Measurements from ENCODE around the gene KCNN1.
A peak's percentile ranks its signal among the peaks of the same experiment; 100 is the strongest.
"Not testable (repeated sequence)": the region's sequence is repeated elsewhere in the genome, so short reads cannot be mapped to it uniquely, and the experiment has no call there.

Gene KCNN1

DNA sequence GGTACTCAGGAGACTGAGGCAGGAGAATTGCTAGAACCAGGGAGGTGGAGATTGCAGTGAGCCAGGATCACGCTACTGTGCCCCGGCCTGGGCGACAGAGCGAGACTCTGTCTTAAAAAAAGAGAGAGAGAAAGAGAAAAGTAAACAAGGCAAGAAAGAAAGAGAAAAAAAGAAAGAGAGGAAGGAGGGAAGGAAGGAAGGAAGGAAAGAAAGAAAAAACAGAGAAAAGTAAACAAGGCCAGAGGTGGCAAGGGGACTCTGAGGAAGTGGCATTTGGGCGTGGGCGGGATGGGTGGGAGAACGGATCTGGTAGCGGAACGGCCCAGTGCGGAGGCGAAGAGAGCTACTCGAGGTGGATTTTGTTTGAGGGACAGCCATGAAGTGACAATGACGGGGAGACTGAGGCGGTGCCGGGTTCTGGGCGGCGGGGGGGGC is 33.6 kb downstream of the KCNN1 start:
- Mint-ChIP-seq H3K27ac (peak overlapping the region; percentile 92), H3K4me3 (peak overlapping the region; percentile 70), H3K36me3 (peaks cover 51% of the 10 kb centered on the region), H3K4me1 (peaks cover 16% of the 10 kb centered on the region), H3K9me3 (no peaks in the 10 kb centered on the region)
- DNase-seq (ENCODE audit: low spot score in 2 of 2) (no peak), ATAC-seq (no peak)

DNA sequence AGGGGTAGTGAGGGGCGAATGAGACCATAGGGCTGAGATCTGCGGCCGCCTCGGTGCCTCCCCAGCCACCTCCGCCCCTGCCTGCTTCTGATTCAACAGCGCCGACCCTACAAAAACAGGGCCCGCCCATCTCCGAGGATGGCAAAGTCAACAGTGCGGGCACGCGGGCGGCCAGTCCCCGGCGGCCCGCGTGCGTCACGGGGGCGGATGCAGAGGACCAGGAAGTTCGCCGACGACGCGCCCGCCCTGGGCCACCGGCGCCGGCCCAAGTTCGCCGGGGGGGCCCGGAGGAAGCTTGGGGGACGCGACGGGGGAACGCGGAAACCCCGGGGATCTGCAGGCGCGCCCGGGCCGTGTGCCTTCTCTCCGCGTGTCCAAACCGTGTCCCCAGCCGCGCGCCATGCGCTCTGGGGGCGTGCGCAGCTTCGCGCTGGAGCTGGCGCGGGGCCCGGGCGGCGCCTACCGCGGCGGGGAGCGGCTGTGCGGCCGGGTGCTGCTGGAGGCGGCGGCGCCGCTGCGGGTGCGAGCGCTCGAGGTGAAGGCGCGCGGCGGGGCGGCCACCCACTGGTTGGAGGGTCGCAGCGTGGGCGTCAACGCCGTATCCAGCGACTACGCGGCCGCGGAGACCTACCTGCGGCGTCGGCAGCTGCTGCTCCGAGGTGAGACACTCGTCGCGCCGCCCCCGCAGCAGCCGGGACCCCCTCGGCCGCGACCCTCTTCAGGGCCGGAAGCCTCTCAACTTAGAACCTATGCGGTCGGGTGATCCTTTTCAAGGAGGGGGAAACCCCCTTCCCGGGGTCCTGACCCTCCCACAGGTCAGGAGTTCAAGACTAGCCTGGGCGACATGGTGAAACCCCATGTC is 34.2 kb downstream of the KCNN1 start:
- ATAC-seq = peak; percentile 92
- peaks cover 54% of the 10 kb centered on the region for H3K36me3 Mint-ChIP-seq
- H3K27ac Mint-ChIP-seq = peak overlapping the region; percentile 92

DNA sequence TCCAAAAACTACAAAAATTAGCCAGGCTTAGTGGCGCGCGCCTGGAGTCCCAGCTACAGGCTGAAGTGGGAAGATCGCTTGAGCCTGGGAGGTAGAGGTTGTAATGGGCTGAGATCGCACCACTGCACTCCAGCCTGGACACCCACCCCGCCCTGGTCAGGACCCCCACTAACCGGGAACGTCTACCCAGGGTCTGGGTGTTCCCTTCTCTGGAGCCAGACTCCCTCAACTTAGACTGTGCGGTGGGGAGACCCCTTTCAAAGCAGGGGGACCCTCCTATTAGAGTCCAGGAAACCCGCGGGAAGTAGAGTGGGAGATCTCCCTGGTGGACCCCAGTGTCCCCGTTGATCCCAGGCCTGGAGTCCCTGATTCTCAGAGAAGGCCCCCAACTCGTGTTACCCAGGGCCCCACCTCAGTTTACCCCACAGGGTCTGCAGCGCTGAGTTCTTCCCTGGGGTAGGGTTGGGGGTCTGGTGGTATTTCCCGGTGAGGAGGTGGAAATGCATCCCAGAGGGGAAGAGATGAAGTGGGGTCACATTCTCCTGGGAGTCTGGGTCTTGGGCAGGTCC is 35.0 kb downstream of the KCNN1 start:
- Mint-ChIP-seq H3K4me3 (peak overlapping the region; percentile 70), H3K4me1 (peaks cover 17% of the 10 kb centered on the region), H3K27ac (peak overlapping the region; percentile 92), H3K36me3 (peaks cover 61% of the 10 kb centered on the region), H3K9me3 (no peaks in the 10 kb centered on the region)
- DNase-seq (ENCODE audit: low spot score in 2 of 2) (no peak), ATAC-seq (no peak)

More for the DNA sequence above, 34.2 kb downstream of the KCNN1 start:
- H3K4me3 Mint-ChIP-seq = peak overlapping the region; percentile 70
- no peaks in the 10 kb centered on the region for H3K9me3 Mint-ChIP-seq
- peaks cover 16% of the 10 kb centered on the region for H3K4me1 Mint-ChIP-seq
- DNase-seq (ENCODE audit: low spot score in 2 of 2) = peak; percentile 86 to 93

DNA sequence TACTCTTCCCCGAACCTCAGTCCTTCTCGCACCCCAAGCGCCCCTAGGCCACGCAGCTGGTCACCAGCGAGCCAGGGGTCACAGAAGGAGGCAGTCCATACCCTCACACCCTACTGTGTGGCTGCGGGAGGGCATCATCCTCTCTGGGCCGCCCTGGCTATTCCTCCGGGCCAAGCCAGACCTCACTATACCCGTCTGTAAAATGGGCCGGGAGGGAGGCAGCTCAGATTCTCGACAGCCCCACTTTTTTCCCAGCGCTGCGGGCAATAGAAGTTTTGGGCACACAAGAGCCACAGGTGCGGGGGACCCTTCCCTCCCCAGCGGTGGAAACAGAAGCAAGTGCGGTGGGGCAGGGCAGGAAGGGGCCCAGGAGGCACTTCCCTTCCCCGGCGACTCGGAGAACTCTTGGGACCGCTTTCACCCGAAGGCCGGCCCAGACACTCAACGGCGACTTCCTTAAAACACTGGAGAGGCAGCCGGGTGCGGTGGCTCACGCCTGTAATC is 35.5 kb downstream of the KCNN1 start:
- ATAC-seq (no peak), DNase-seq (ENCODE audit: low spot score in 2 of 2) (no peak)
- Mint-ChIP-seq H3K9me3 (no peaks in the 10 kb centered on the region), H3K36me3 (peaks cover 66% of the 10 kb centered on the region), H3K4me1 (peaks cover 19% of the 10 kb centered on the region), H3K4me3 (peak overlapping the region; percentile 70), H3K27ac (peak overlapping the region; percentile 92)

GRCh38 chr19:18005750-18006149 is 38.8 kb downstream of the KCNN1 start:
- H3K4me3 Mint-ChIP-seq, ATAC-seq: not testable (repeated sequence)
- H3K4me1 Mint-ChIP-seq = peaks cover 24% of the 10 kb centered on the region

GRCh38 chr19:18007044-18007916 is 40.4 kb downstream of the KCNN1 start:
- Mint-ChIP-seq H3K9me3 (no peaks in the 10 kb centered on the region), H3K36me3 (peaks cover 89% of the 10 kb centered on the region), H3K4me1 (peaks cover 24% of the 10 kb centered on the region), H3K27ac (peak overlapping the region; percentile 85), H3K4me3 (peak overlapping the region; percentile 84)
- ATAC-seq (peak; percentile 81), DNase-seq (ENCODE audit: low spot score in 2 of 2) (peak; percentile 86 to 89)

More at GRCh38 chr19:18005750-18006149, 38.8 kb downstream of the KCNN1 start:
- not testable (repeated sequence) for DNase-seq (ENCODE audit: low spot score in 2 of 2); H3K9me3 Mint-ChIP-seq; H3K27ac Mint-ChIP-seq
- peaks cover 84% of the 10 kb centered on the region for H3K36me3 Mint-ChIP-seq

- peaks cover 30% of the 10 kb centered on the region for H3K4me1 Mint-ChIP-seq
- ATAC-seq (peak; percentile 83), DNase-seq (ENCODE audit: low spot score in 2 of 2) (peak; percentile 68 to 86)
- H3K9me3 Mint-ChIP-seq = no peaks in the 10 kb centered on the region
- H3K36me3 Mint-ChIP-seq = peaks cover 89% of the 10 kb centered on the region
- H3K4me3 Mint-ChIP-seq = peak within 1 kb of the TSS; percentile 84
- peak within 1 kb of the TSS; percentile 85 for H3K27ac Mint-ChIP-seq
These were observed 41.2 kb downstream of the KCNN1 start, which contains the start of gene ARRDC2 for GRCh38 chr19:18007917-18008673. ARRDC2 (plus strand) TSS chr19:18008170; CDS start chr19:18008311, 141 bp downstream.

DNA sequence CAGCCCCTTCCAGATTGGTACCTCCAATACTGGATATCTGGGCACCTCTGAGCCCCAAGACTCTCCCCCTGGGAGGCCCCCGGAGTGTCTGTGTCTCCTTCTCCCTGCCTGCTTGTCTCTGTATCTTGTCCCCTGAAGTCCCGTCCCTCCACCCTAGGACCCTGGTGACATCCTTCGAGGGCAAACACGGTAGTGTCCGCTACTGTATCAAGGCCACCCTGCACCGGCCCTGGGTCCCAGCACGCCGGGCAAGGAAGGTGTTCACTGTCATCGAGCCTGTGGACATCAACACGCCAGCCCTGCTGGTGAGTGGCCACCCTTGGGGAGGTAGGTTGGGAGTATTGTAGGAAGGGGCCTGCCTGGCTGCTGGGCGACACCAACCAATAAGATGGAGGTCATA is 41.9 kb downstream of the KCNN1 start:
- peak overlapping the region; percentile 60 for H3K27ac Mint-ChIP-seq
- peak overlapping the region; percentile 84 for H3K4me3 Mint-ChIP-seq
- ATAC-seq (no peak), DNase-seq (ENCODE audit: low spot score in 2 of 2) (no peak)
- H3K36me3 Mint-ChIP-seq = peaks cover 89% of the 10 kb centered on the region
- H3K4me1 Mint-ChIP-seq = peaks cover 37% of the 10 kb centered on the region
- H3K9me3 Mint-ChIP-seq = no peaks in the 10 kb centered on the region

DNA sequence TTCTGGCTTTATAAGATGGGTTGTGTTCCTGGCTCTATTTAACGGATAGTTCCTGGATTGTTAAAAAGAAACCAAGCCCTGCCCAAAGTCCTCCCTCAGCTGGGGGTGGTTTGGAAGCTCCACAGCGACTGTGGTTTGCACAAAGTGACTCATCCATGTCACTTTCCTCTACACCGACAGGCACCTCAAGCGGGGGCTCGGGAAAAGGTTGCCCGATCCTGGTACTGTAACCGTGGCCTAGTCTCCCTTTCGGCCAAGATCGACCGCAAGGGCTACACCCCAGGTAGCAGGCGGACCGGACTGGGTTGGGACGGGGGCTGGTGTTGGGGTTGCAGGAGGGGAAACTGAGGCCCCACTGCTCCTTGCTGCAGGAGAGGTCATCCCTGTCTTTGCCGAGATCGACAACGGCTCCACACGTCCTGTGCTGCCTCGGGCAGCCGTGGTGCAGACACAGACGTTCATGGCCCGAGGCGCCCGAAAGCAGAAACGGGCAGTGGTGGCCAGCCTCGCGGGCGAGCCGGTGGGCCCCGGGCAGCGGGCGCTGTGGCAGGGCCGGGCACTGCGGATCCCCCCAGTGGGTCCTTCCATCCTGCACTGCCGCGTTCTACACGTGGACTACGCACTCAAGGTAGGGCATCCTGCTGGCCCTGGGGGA is 42.6 kb downstream of the KCNN1 start:
- DNase-seq (ENCODE audit: low spot score in 2 of 2) (no peak), ATAC-seq (no peak)

DNA sequence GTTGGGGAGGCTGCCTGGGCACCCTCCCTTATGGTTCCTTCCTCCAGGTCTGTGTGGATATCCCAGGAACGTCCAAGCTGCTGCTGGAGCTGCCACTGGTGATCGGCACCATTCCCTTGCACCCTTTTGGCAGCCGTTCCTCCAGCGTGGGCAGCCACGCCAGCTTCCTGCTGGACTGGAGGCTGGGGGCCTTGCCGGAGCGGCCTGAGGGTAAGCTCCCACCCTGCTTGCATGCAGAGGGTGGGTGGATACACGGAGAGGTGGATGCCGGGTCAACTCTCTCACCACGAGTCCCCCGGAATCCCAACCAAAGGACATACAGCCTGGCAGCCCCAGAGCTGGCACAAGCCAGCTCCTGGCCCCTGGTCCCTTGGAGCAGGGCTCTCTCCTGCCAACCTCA is 43.2 kb downstream of the KCNN1 start:
- DNase-seq (ENCODE audit: low spot score in 2 of 2) (no peak), ATAC-seq (no peak)
- H3K4me1 Mint-ChIP-seq = peaks cover 50% of the 10 kb centered on the region
- H3K27ac Mint-ChIP-seq = peak overlapping the region; percentile 58
- no peak overlapping the region for H3K4me3 Mint-ChIP-seq
- peaks cover 89% of the 10 kb centered on the region for H3K36me3 Mint-ChIP-seq
- H3K9me3 Mint-ChIP-seq = no peaks in the 10 kb centered on the region

More for the DNA sequence above, 42.6 kb downstream of the KCNN1 start:
- Mint-ChIP-seq H3K4me3 (peak overlapping the region; percentile 84), H3K9me3 (no peaks in the 10 kb centered on the region), H3K36me3 (peaks cover 89% of the 10 kb centered on the region), H3K27ac (peak overlapping the region; percentile 60), H3K4me1 (peaks cover 44% of the 10 kb centered on the region)

DNA sequence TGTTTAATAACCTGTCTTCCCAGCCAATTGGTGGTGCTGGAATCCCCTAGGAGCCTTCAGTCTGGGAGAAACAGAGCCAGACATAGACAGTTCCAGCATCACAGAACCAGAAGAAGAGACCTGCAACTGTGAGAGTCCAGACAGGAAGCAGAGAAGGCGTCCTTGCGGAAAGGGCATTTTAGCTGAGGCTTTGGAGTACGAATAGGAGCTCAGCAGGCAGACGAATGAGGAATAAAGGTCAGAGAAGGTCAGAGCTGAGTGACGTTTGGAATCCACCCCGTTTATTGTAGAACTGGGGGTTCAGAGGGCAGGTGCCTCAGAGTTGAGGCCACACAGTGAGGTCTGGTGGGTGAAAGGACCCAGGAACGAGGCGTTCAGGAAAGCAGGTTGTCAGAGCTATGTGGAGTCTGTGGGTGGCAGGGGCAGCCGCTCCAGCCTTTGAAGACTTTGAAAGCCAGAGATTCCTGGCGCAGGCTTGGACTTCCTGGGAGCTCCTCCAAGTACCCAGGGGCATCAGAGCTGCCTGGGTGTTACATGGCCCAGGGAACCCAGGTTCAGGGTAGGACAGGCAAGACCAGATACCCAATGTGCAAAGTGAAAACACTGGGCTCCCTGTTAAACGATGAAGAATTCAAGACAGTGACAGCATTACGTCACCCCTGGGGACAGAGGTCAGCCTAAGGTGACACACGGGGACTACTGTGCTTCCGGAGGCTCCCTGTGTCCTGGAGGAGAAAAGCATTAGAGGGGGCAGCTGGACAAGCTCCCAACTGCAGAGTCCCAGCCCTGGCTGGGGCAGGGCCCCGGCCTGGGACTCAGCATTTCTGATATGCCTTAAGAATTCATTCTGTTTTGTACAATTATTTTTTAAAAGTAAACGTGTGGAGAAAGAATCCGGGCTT is 46.6 kb downstream of the KCNN1 start:
- Mint-ChIP-seq H3K4me3 (peak overlapping the region; percentile 9), H3K9me3 (no peaks in the 10 kb centered on the region), H3K27ac (peak overlapping the region; percentile 89), H3K36me3 (peaks cover 77% of the 10 kb centered on the region), H3K4me1 (peaks cover 54% of the 10 kb centered on the region)
- ATAC-seq (peak; percentile 31), DNase-seq (ENCODE audit: low spot score in 2 of 2) (no peak)

GRCh38 chr19:18014197-18014596 is 47.3 kb downstream of the KCNN1 start:
- peak; percentile 77 for ATAC-seq
- peak overlapping the region; percentile 9 for H3K4me3 Mint-ChIP-seq
- no peak for DNase-seq (ENCODE audit: low spot score in 2 of 2)
- peaks cover 51% of the 10 kb centered on the region for H3K4me1 Mint-ChIP-seq
- H3K9me3 Mint-ChIP-seq = no peaks in the 10 kb centered on the region
- H3K27ac Mint-ChIP-seq = peak overlapping the region; percentile 89
- H3K36me3 Mint-ChIP-seq = peaks cover 70% of the 10 kb centered on the region

Data from stimulated activated effector memory CD8-positive, alpha-beta T cell treated with anti-CD3 and anti-CD28 coated beads, Interleukin-12 subunit alpha, Interleukin-12 subunit beta, amount 100 ng/mL, for 72 hours (primary cell).